HFFc6 (cell line): Measurements from ENCODE around the gene NCBP2L. TPM values are rescaled to one million over a fixed set of nuclear protein-coding genes. Genes with fewer than 3 reads are reported as not detected.

ENCODE experiments used
- DNase-seq: peaks from one replicate; pipeline ENCODE4 v3.0.0-alpha.2; 2018
- H3K27ac Mint-ChIP-seq: 2 replicates; pipeline ENCODE4 v1.8.0; 2020; ENCODE audit warnings: mild to moderate bottlenecking, mixed read lengths
- H3K27me3 Mint-ChIP-seq: 2 replicates; pipeline ENCODE4 v1.8.0; 2021; ENCODE audit warnings: mild to moderate bottlenecking, moderate library complexity, mixed read lengths; ENCODE audit not compliant: insufficient read depth
- H3K36me3 Mint-ChIP-seq: 2 replicates; pipeline ENCODE4 v1.8.0; 2021; ENCODE audit warnings: low read depth, mixed read lengths
- H3K4me1 Mint-ChIP-seq: 2 replicates; pipeline ENCODE4 v1.8.0; 2020; ENCODE audit warnings: low read depth, mixed read lengths
- H3K4me3 Mint-ChIP-seq: 2 replicates; pipeline ENCODE4 v1.8.0; 2020; ENCODE audit warnings: mild to moderate bottlenecking, moderate library complexity, mixed read lengths
- H3K9me3 Mint-ChIP-seq: 2 replicates; pipeline ENCODE4 v1.8.0; 2020; ENCODE audit warnings: mild to moderate bottlenecking, mixed read lengths
- CTCF ChIP-seq: fragments of 200-600 bp; sonication (generic); IDR thresholded peaks from 2 replicates; pipeline ENCODE4 v1.5.0; 2021; ENCODE audit warnings: antibody characterized with exemption, mild to moderate bottlenecking
- total RNA-seq, 6 experiments: library from RNA; stranded (reverse); fragmentation: NEBNext Ultra II Directional; extraction: Animal tissue kit (Norgen Biotek cat#: 25700); gene quantifications; 2 replicates in 1 of 6; 3 replicates in 5 of 6; pipeline ENCODE4 v1.2.3, GENCODE V29; 2021

NCBP2L gene
- total RNA-seq, 6 experiments from 2014 or later = not detected

DNA sequence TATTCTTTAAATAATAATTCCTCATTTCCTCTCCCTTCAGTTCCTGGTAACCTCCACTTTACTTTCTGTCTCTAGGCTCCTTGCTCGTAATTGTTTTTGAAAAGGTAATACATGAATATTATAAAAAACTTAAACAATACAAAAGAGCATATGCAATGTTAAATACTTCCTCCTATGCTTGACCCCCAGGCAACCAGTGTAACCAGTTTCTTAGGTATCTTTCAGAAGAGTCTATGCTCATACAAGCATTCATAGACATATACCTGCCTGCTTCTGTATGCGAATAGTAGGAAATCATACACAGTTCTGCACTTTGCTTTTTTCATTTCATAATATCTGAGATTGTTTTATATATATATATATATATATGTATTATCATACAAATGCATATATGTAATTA lies 45.5 kb downstream of the NCBP2L start:
- Mint-ChIP-seq H3K9me3 (peaks cover 13% of the 10 kb centered on the region), H3K27ac (no peak overlapping the region)
- no peak for DNase-seq

GRCh38 chrX:107823456-107823855 lies 45.9 kb downstream of the NCBP2L start:
- Mint-ChIP-seq H3K27ac (no peak overlapping the region; the same call in 1 of the 2 replicates), H3K4me1 (peaks cover 42% of the 10 kb centered on the region), H3K36me3 (no peaks in the 10 kb centered on the region), H3K9me3 (peaks cover 13% of the 10 kb centered on the region), H3K4me3 (peak overlapping the region; percentile 48), H3K27me3 (no peaks in the 10 kb centered on the region; the same call in 1 of the 2 replicates)
- TF ChIP-seq CTCF = no peak
- DNase-seq = peak; percentile 55

More for the DNA sequence above, 45.5 kb downstream of the NCBP2L start:
- H3K27me3 Mint-ChIP-seq = no peaks in the 10 kb centered on the region; the same call in 1 of the 2 replicates
- no peak overlapping the region for H3K4me3 Mint-ChIP-seq
- peaks cover 40% of the 10 kb centered on the region for H3K4me1 Mint-ChIP-seq
- no peaks in the 10 kb centered on the region for H3K36me3 Mint-ChIP-seq
- TF ChIP-seq CTCF = no peak

DNA sequence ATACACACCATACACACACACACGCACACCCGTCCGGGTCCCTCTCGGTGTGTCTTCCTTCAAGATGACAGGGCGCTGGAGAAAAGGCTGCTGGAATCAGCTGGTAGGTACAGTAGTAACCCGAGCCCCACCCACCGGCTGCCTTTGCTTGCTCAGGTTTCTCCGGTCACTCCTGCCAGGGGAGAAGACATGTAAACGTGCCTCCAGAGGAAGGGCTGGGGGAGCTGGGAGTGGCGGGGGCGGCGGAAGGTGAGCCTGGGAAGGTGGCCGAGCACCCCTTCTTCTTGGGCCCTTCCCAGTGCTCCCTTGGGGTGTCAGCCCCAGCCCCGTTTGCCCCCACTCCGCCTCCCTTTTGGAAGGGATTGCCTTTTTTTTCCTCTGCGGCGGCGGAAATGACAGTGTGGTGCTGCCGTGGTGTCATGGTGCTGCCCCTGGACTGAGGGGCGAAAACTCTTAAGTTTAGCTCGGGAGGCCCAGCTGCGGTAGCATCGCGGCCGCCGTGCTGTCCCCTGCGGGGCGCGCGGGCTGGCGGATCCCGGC lies 48.2 kb downstream of the NCBP2L start, which contains the start of gene MID2:
TSS of gene MID2 (plus strand) at position 169 of the 540 bp plus-strand sequence. CDS start 561 bp downstream, outside the sequence.
- H3K4me1 Mint-ChIP-seq = peaks cover 42% of the 10 kb centered on the region
- peak within 1 kb of the TSS; percentile 95 for H3K4me3 Mint-ChIP-seq
- peak within 1 kb of the TSS; percentile 91 for H3K27ac Mint-ChIP-seq
- no peaks in the 10 kb centered on the region; the same call in 1 of the 2 replicates for H3K27me3 Mint-ChIP-seq
- TF ChIP-seq CTCF = no peak
- H3K9me3 Mint-ChIP-seq = no peaks in the 10 kb centered on the region
- no peaks in the 10 kb centered on the region for H3K36me3 Mint-ChIP-seq
- DNase-seq = peak; percentile 33

DNA sequence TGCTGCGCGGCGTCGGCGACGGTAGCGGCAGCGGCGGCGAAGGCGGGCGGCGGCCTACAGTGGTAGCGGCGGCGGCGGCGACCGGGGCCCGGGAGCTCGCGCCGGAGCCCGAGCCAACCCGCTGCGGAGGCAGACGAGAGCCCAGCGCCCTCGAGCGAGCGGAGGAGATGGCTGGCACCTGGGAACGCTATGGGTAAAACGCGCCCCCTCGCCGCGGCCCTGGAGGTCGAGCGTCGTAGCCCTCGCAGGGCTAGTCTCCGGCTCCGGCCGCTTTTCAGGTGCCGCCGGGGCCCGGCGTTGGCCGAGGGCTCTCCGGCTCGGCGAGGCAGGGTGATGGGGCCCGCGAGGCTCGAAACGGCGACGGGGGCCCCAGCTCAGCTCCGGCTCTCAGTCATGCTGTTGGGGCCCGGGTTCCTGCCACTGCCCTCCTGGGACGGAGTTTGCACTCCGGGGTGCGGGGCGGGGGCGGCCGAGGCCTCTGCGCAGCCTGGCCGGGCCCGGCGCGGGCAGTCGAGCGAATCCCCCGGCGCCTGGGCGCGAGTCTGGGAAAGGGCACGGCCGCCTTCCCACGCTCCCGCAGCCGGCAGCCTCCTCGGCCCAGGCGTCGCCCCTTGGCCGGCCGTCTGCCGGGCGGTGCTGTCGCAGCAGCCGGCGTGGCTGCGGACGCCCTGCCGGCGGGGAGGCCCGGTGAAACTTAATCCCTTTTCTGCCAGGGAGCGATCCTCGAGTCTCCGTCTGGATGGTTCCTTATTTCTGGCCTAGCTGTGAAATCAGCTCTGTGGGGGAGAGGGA lies 48.9 kb downstream of the NCBP2L start:
- H3K9me3 Mint-ChIP-seq = no peaks in the 10 kb centered on the region
- H3K4me1 Mint-ChIP-seq = peaks cover 42% of the 10 kb centered on the region
- peak overlapping the region; percentile 95 for H3K4me3 Mint-ChIP-seq
- no peaks in the 10 kb centered on the region for H3K36me3 Mint-ChIP-seq
- no peaks in the 10 kb centered on the region; the same call in 1 of the 2 replicates for H3K27me3 Mint-ChIP-seq
- DNase-seq = peak; percentile 31
- TF ChIP-seq CTCF = no peak
- peak overlapping the region; percentile 91 for H3K27ac Mint-ChIP-seq

DNA sequence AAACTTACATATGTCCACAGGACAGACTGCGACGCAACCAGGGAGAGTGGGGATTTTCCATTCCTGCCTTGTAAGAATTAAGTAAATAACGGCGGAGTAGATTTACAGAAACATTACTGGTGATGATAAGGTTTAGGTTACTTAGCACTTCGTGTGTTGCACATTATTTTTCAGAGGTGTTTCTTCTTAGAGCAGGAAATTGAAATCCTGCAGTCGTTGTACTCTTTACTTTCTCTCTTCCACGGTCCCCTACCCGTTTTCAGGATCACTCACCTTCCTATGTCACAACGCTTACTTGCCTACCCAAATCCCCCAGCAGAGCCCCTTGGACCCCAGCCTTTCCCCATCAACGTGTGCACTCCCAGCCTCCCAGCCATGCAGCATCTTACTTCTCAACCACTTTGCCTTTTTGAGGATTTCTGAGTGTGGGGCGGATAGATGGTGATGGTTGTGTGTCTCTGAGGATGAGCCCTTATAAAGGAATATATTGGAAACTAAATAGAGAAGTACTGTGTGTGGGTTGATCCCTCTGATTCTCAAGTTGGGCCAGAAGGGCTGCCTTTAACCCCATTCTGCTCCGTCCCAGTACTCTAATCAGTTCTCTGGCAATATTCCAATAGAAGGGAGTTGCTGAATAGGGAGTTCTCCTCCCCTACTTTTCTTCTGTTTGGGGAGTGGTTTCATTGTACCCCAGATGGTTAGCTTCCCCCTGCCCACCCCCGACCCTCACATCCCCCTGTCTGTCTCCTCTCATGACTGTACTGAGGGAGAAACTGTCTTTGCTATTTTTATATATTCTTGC lies 49.7 kb downstream of the NCBP2L start:
- Mint-ChIP-seq H3K27ac (peak overlapping the region; percentile 91), H3K36me3 (no peaks in the 10 kb centered on the region), H3K27me3 (no peaks in the 10 kb centered on the region; the same call in 1 of the 2 replicates), H3K9me3 (no peaks in the 10 kb centered on the region), H3K4me3 (peak overlapping the region; percentile 95), H3K4me1 (peaks cover 42% of the 10 kb centered on the region)
- no peak for TF ChIP-seq CTCF
- no peak for DNase-seq
